Heart left ventricle (tissue), 16 donors: Measurements from ENCODE around the gene AP2S1. TPM values are rescaled to one million over a fixed set of nuclear protein-coding genes. Genes with fewer than 3 reads are reported as not detected.

Experiments used
- ATAC-seq, 4 donors: fragments of 200-7000 bp; cut with Tn5 transposase; one replicate each; pipeline ENCODE4 v1.9.1; 2020 to 2022; ENCODE audit warnings: moderate library complexity in 4 of 4, mild to moderate bottlenecking in 3 of 4, moderate number of reproducible peaks in 1 of 4
- DNase-seq, 5 donors: peaks; one replicate each; pipeline ENCODE4 v3.0.0-alpha.2; 2020
- H3K27ac ChIP-seq, 12 donors: fragments of 200-600 bp; sonication (generic) in 4 of 12; one replicate each; pipeline versions ENCODE4 v1.5.0 to v1.8.0; 2016 to 2022; ENCODE audit warnings: mild to moderate bottlenecking in 2 of 12
- H3K27me3 ChIP-seq, 9 donors: fragments of 200-600 bp; sonication (generic) in 2 of 9; one replicate each; pipeline versions ENCODE4 v1.5.1 to v1.8.0; 2016 to 2022; ENCODE audit warnings: mild to moderate bottlenecking in 3 of 9
- H3K36me3 ChIP-seq, 9 donors: fragments of 200-600 bp; sonication (generic) in 2 of 9; one replicate each; pipeline versions ENCODE4 v1.5.0 to v1.8.0; 2018 to 2022; ENCODE audit warnings: mild to moderate bottlenecking in 2 of 9
- H3K4me1 ChIP-seq, 12 donors: fragments of 200-600 bp; sonication (generic) in 4 of 12; one replicate each; pipeline versions ENCODE4 v1.5.0 to v1.8.0; 2016 to 2022; ENCODE audit warnings: mild to moderate bottlenecking in 3 of 12
- H3K4me3 ChIP-seq, 12 donors: fragments of 200-600 bp; sonication (generic) in 4 of 12; one replicate each; pipeline versions ENCODE4 v1.5.0 to v1.8.0; 2017 to 2022; ENCODE audit warnings: mild to moderate bottlenecking in 9 of 12, moderate library complexity in 4 of 12
- H3K9me3 ChIP-seq, 12 donors: fragments of 200-600 bp; sonication (generic) in 4 of 12; one replicate each; pipeline versions ENCODE4 v1.5.0 to v1.8.0; 2016 to 2022; ENCODE audit warnings: mild to moderate bottlenecking in 1 of 12
- POLR2A ChIP-seq, 2 donors: fragments of 450-650 bp; IDR thresholded peaks; one replicate each; pipeline ENCODE4 v1.6.1; 2017; ENCODE audit warnings: antibody characterized with exemption in 2 of 2, mild to moderate bottlenecking in 2 of 2, moderate library complexity in 2 of 2
- WGBS, 4 donors: extraction: QIAGEN DNeasy Blood & Tissue Kit in 2 of 4; methylation state at CpG; one replicate each; pipeline versions ENCODE4 v1.1.5 to v1.1.7; 2013 to 2018; 5-methylcytosine and 5-hydroxymethylcytosine counted together
- intact Hi-C, 10 donors: fragments of 100-400 bp; cut with DNase I; formaldehyde crosslinking; loops; one replicate each; pipeline versions ENCODE4 v1.11.1 to v1.14.2; 2022
- polyA plus RNA-seq, 2 donors: library from polyadenylated mRNA; stranded (reverse); fragments of 200-250 nt; gene quantifications; one replicate each; pipeline ENCODE4 v1.2.3, GENCODE V29; 2013
- total RNA-seq, 9 donors: library from RNA; depleted of rRNA in 2 of 9; stranded (reverse); fragments of >200 nt in 2 of 9; fragmentation: NEBNext Ultra II Directional in 3 of 9; extraction: Animal tissue kit (Norgen Biotek cat#: 25700) in 3 of 9; gene quantifications; one replicate each; pipeline versions ENCODE4 v1.1.0 to v1.2.4, GENCODE V29; 2016 to 2023
- TF ChIP-seq, protein P1 (sequence below), 12 donors: fragments of 200-600 bp; sonication (generic) in 4 of 12; IDR thresholded peaks; one replicate each; pipeline versions ENCODE4 v1.5.0 to v1.8.0; 2018 to 2022; ENCODE audit warnings: antibody characterized with exemption in 12 of 12, mild to moderate bottlenecking in 5 of 12
- donor health status: ischemic (EF 13 %, LVEDD 7.1; RV severe dilation, severe dysfunction).
- donor health status: healthy with polysubstance abuse.
- donor health status: DM: no; HTN: yes; CAD: no.
- donor health status: DM: no; HTN: no; CAD: no.
- donor health status: ischemic (EF 25% LVEDD 6.9; RV normal size, moderate dysfunction).
- donor health status: ischemic (EF 25% LVEDD 5.7; RV mildly dilated, moderate dysfunction).
- donor health status: healthy.
- donor health status: DM: yes; HTN: yes; CAD: no.
- donor health status: ischemic (EF 35%, LVEDD 5.7; RV mildly dilated, moderate dysfunction).
- donor health status: nonischemic (EF 11% LVEDD 7.7; RV severe dilation, severe dysfunction).
- donor health status: DM: yes; HTN: yes; CAD: no.
- donor health status: PGD.
- donor health status: ischemic (EF 29% LVEDD 5.4; RV normal size, mild dysfunction).
- donor health status: nonischemic (EF 23%, LVEDD 6.1; RV moderate dilation, normal function).

AP2S1 gene
- total and polyA plus RNA-seq, 11 donors = 75.3 to 166 (median 84.9) TPM

DNA sequence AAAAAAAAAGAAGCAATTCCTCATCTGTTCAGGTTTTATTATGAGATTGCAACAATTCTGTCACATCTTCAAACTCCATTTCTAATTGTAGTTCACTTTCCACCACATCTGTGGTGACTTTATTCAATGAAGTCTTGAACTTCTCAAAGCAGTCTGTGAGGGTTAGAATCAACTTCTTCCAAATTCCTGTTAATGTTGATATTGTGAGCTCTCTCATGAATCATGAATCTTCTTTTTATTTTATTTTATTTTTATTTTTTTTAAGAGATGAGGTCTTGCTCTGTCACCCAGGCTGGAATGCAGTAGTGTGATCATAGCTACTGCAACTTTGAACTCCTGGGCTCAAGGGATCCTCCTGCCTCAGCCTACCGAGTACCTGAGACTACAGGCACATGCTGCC lies 29.8 kb upstream of the AP2S1 start:
- intact Hi-C loops = no loop called here
- H3K27me3 ChIP-seq = no peaks in the 10 kb centered on the region
- H3K36me3 ChIP-seq = peaks cover 0 to 3% (median 0%) of the 10 kb centered on the region in 9 donors
- 96 to 100% (median 98%) methylated on average over 1 of the region's 1 CpG for WGBS, 4 donors
- no peak overlapping the region for H3K27ac ChIP-seq
- ATAC-seq (no peak), DNase-seq (no peak)
- no peaks in the 10 kb centered on the region for H3K9me3 ChIP-seq
- no peak for TF ChIP-seq POLR2A (IDR thresholded peaks at IDR 0.05)
- TF ChIP-seq, protein P1, sequence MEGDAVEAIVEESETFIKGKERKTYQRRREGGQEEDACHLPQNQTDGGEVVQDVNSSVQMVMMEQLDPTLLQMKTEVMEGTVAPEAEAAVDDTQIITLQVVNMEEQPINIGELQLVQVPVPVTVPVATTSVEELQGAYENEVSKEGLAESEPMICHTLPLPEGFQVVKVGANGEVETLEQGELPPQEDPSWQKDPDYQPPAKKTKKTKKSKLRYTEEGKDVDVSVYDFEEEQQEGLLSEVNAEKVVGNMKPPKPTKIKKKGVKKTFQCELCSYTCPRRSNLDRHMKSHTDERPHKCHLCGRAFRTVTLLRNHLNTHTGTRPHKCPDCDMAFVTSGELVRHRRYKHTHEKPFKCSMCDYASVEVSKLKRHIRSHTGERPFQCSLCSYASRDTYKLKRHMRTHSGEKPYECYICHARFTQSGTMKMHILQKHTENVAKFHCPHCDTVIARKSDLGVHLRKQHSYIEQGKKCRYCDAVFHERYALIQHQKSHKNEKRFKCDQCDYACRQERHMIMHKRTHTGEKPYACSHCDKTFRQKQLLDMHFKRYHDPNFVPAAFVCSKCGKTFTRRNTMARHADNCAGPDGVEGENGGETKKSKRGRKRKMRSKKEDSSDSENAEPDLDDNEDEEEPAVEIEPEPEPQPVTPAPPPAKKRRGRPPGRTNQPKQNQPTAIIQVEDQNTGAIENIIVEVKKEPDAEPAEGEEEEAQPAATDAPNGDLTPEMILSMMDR (IDR thresholded peaks at IDR 0.05) = no peak
- H3K4me1 ChIP-seq = peaks cover 0 to 25% (median 12%) of the 10 kb centered on the region in 12 donors
- H3K4me3 ChIP-seq = no peak overlapping the region

DNA sequence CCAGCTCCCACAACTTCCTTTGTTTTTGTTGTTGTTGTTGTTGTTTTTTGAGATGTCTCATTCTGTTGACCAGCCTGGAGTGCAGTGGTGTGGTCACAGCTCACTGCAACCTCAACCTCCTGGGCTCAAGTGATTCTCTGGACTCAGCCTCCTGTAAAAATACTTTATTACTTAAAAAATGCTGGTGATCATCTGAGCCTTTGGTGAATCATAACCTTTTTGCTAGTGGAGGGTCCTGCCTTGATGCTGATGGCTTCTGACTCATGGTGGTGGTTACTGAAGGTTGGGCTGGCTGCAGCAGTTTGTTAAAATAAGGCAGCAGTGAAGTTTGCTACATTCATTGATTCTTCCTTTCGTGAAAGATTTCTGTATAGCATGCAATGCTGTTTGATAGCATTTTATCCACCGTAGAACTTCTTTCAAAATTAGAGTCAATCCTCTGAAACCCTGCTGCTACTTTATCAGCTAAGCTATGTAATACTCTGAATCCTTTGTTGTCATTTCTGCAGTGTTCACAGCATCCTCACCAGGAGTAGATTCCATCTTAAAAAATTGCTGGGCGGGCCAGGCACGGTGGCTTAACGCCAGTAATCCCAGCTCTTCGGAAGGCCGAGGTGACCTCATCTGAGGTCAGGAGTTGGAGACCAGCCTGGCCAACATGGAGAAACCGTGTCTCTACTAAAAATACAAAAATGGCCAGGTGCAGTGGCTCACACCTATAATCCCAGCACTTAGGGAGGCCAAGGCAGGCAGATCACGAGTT lies 28.1 kb upstream of the AP2S1 start:
- Histone ChIP-seq H3K4me1 (peaks cover 0 to 25% (median 13%) of the 10 kb centered on the region in 12 donors), H3K27ac (no peak overlapping the region), H3K9me3 (no peaks in the 10 kb centered on the region), H3K4me3 (no peak overlapping the region), H3K27me3 (no peaks in the 10 kb centered on the region), H3K36me3 (peaks cover 0 to 3% (median 0%) of the 10 kb centered on the region in 9 donors)
- intact Hi-C loops = no loop called here
- DNase-seq (no peak), ATAC-seq (peak in 3 of 4 donors; percentile 36 to 57 (median 38))
- WGBS, 4 donors = 34 to 52% (median 49%) methylated on average over 9 of the region's 9 CpGs
- TF ChIP-seq, protein P1 (IDR thresholded peaks at IDR 0.05) = no peak
- no peak for TF ChIP-seq POLR2A (IDR thresholded peaks at IDR 0.05)

DNA sequence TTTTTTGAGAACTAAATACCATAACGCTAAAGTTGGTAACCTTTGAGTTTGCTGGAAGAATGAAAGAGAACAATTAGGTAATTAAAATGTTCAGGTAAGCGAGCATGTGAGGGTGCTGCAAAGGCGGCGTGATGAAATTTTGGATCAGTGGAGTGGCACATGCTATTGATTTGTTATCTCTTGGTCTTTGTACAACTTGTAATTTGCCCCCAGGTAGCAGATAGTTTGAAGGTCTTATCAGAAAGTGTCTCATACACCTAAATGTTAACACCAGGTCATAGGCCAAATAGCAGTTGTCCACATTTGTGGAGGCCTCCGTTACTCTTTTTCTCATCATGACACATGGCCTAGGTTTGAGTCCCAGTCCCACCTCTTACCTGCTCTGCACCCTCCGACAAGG lies 25.0 kb upstream of the AP2S1 start:
- no peak for DNase-seq
- ATAC-seq = no peak
- 90 to 94% (median 92%) methylated on average over 6 of the region's 6 CpGs for WGBS, 4 donors
- Histone ChIP-seq H3K4me3 (no peak overlapping the region), H3K36me3 (peaks cover 0 to 3% (median 0%) of the 10 kb centered on the region in 9 donors), H3K9me3 (no peaks in the 10 kb centered on the region), H3K4me1 (peaks cover 0 to 18% (median 9%) of the 10 kb centered on the region in 12 donors), H3K27ac (no peak overlapping the region), H3K27me3 (no peaks in the 10 kb centered on the region)
- intact Hi-C loops = no loop called here
- TF ChIP-seq, protein P1 (IDR thresholded peaks at IDR 0.05) = no peak
- TF ChIP-seq POLR2A (IDR thresholded peaks at IDR 0.05) = no peak

DNA sequence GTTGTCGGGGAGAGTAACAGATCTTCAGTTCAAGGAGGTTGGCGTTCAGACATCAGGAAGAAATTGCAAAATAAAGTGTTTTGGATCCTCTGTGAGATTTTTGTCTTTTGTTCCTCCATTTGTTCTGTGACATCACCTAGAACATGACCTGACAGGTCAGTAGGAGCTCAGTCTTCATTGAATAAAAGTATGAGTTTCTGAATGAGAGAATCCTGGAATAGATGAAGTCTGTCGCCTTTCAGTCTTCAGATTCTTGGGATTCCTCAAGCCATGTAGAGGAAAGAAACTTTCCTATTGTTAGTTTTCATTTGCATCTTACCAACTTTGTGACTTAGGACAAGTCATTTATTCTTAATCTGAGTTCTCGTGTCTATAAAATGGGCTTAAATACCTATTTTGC lies 24.6 kb upstream of the AP2S1 start:
- intact Hi-C loops = no loop called here
- TF ChIP-seq, protein P1 (IDR thresholded peaks at IDR 0.05) = no peak
- TF ChIP-seq POLR2A (IDR thresholded peaks at IDR 0.05) = no peak
- DNase-seq = no peak
- ATAC-seq = no peak
- peaks cover 0 to 18% (median 9%) of the 10 kb centered on the region in 12 donors for H3K4me1 ChIP-seq
- H3K9me3 ChIP-seq = no peaks in the 10 kb centered on the region
- H3K36me3 ChIP-seq = peaks cover 0 to 3% (median 0%) of the 10 kb centered on the region in 9 donors
- H3K4me3 ChIP-seq = no peak overlapping the region
- H3K27ac ChIP-seq = no peak overlapping the region
- 70 to 88% (median 82%) methylated on average over 4 of the region's 4 CpGs for WGBS, 4 donors
- no peaks in the 10 kb centered on the region for H3K27me3 ChIP-seq
